HAP-1 (cell line): Measurements from ENCODE around the gene RALGPS1.
"Not testable (repeated sequence)": the region's sequence is repeated elsewhere in the genome, so short reads cannot be mapped to it uniquely, and the experiment has no call there.

Source experiments
- DNase-seq, 2 experiments: peaks; one replicate each; pipeline ENCODE4 v3.0.0-alpha.2; 2016 to 2020; ENCODE audit warnings: low spot score in 2 of 2
- H3K27me3 ChIP-seq: fragments of 250-450 bp; sonication (Bioruptor Pico); 2 replicates; pipeline ENCODE4 v1.5.1; 2020; ENCODE audit warnings: low read depth, mild to moderate bottlenecking, moderate library complexity
- H3K36me3 ChIP-seq: fragments of 250-450 bp; sonication (Bioruptor Pico); replicated peaks from 2 replicates; pipeline ENCODE4 v1.5.1; 2020; ENCODE audit warnings: mild to moderate bottlenecking
- H3K4me1 ChIP-seq: fragments of 250-450 bp; sonication (Bioruptor Pico); 2 replicates; pipeline ENCODE4 v1.5.1; 2020; ENCODE audit warnings: mild to moderate bottlenecking
- H3K4me3 ChIP-seq: fragments of 250-450 bp; sonication (Bioruptor Pico); 2 replicates; pipeline ENCODE4 v1.5.1; 2020; ENCODE audit warnings: mild to moderate bottlenecking, moderate library complexity
- H3K9me3 ChIP-seq: fragments of 250-450 bp; sonication (Bioruptor Pico); 2 replicates; pipeline ENCODE4 v1.5.1; 2020; ENCODE audit warnings: mild to moderate bottlenecking, moderate library complexity
- in situ Hi-C: fragments of 300-500 bp; cut with MboI; formaldehyde crosslinking; loops from 3 replicates; pipeline ENCODE4 v1.14.3; 2020; ENCODE audit warnings: low sequenced_read_pairs, inconsistent platforms, mixed read lengths

The RALGPS1 gene

DNA sequence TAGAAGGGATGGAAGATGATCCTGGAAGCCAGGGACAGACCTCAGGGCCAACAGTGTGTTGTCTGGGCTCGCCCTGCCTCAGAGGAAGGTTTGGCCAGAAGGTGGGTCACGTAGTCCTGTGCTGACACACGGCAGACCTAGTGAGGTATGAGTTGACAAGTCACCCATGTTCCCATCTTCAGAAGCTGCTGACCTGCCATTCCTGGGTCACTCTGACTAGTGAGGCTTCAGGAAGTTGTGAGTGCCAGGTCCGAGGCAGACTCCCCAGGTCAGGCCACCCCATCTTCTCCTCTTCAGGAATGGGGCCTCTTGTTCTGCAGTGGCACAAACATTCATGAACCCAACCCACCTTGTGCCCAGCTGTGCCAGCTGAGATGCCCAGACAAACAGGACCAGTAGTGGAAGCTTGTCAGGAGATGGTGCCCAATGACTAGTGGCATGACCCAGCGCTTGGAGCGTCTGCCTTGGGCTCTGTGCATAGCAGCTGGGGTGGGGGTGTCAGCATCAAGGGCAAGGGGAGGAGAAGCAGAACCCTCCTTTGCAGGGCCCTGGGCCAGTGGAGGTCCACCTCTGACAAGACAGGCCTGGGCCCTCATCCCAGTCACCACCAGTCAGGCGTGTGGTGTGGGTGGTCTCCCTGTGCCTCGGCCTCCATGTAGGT is 224.6 kb downstream of the RALGPS1 start:
- Histone ChIP-seq H3K9me3 (no peaks in the 10 kb centered on the region), H3K36me3 (no peaks in the 10 kb centered on the region), H3K4me1 (no peaks in the 10 kb centered on the region), H3K27me3 (no peaks in the 10 kb centered on the region; the same call in 1 of the 2 replicates), H3K4me3 (no peak overlapping the region)
- peak in 1 of 2 experiments; percentile 4 for DNase-seq
- in situ Hi-C loops: no loop called here

DNA sequence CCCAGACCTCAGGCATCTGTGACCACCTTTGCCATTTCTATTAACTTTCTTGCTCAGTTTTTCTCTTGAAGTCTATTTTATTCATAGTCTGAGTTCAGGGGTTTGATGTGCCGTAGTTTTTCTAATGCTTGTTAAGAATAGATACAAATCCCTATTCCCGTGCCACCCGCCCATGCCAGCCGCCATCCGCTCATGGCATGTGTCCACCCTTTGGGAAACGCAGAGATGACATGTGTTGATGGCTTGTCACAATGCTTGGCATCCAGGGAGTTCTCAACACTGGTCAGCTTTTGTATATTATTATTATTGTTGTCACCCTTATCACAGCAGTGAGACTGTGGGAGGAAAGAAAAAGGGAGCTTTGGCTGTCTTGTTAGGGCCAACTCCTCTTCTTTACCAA is 225.2 kb downstream of the RALGPS1 start:
- no peak overlapping the region for H3K4me3 ChIP-seq
- no peaks in the 10 kb centered on the region for H3K9me3 ChIP-seq
- in situ Hi-C loops: no loop called here
- DNase-seq: peak in 1 of 2 experiments; percentile 2
- no peaks in the 10 kb centered on the region for H3K36me3 ChIP-seq
- no peaks in the 10 kb centered on the region for H3K4me1 ChIP-seq
- H3K27me3 ChIP-seq: no peaks in the 10 kb centered on the region; the same call in 1 of the 2 replicates

DNA sequence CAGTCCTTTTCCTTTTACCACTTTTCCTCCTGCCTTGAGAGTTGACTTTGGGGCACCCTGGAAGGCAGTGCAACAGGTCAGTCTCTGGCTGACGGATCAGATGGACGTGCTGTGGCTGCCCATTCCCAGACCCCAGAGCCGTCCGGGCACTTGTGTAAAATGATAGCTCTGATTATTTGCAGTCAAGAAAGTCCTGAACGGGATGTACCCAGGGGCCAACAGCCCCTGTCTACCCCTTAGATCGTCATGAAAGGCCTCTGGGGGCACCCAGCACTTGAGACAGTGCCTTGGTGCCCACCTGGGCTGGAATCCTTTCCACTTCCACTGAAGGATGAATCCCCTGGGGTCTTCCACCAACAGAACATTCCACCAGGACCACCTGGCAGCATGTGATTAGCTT is 225.6 kb downstream of the RALGPS1 start:
- in situ Hi-C loops: no loop called here
- Histone ChIP-seq H3K27me3 (no peaks in the 10 kb centered on the region; the same call in 1 of the 2 replicates), H3K9me3 (no peaks in the 10 kb centered on the region), H3K4me3 (no peak overlapping the region), H3K36me3 (no peaks in the 10 kb centered on the region), H3K4me1 (no peaks in the 10 kb centered on the region)
- no peak for DNase-seq

DNA sequence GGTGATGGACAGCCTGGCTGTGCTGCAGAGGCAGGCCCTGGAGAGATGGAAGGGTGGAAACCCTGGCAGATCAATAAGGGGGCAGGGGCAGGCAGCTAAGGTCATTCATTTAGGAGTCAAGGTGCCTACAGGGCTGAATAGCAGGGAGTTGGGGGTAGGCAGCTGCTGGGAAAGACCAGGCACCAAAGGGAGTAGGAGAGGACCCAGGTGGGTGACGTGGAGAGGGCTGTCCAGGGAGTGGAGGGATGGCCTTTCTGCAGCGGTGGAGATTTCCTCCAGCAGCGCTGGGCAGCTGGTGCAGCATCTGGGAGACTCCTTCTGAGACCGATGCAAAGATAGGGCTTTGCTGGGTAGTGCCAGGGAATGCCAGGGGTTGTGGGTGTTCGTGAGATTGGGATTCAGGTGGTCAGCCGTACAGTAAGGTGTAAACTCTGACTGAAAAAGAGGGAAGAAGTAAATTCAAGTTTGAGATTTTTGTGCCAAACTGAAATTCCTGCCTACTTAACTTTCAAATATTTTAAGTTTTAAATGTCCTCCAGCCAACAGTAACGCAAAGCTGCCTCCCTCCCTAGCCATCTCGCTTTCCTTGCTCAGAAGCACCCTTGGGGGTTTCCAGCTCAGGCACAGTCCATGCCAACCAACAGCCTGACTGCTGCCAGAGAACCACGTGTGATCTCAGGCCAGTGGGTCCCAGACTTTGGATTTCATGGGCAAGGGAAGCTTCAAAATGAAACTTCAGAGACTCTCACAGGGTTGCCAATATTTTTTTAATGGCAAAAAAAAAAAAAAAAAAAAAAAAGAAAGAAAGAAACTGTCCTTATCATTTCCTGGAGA is 226.5 kb downstream of the RALGPS1 start:
- no peaks in the 10 kb centered on the region; the same call in 1 of the 2 replicates for H3K27me3 ChIP-seq
- H3K9me3 ChIP-seq: no peaks in the 10 kb centered on the region
- no peaks in the 10 kb centered on the region for H3K4me1 ChIP-seq
- H3K36me3 ChIP-seq: no peaks in the 10 kb centered on the region
- DNase-seq: peak in 1 of 2 experiments; percentile 2
- H3K4me3 ChIP-seq: no peak overlapping the region
- in situ Hi-C loops: no loop called here

DNA sequence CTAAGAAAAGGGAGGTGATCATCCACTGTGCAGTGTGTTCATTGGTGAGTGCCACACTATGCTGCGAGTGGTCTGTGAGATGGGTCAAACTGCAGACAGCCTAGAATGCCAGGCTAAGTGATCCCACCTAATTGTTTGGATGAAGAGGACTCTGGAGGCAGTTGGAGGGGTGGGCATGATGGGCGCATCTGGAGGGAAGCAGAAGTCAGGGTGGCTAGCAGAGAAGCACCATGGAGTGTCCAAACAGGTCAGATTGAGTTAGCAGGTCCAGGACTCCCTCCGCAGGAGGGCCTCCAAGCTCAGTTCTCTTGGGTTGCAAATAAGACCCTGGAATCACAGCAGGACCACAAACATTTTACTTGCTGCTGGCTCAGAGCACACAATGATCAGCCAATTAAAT is 227.7 kb downstream of the RALGPS1 start:
- H3K4me3 ChIP-seq: no peak overlapping the region
- peak in 1 of 2 experiments; percentile 1 for DNase-seq
- no peaks in the 10 kb centered on the region; the same call in 1 of the 2 replicates for H3K27me3 ChIP-seq
- no peaks in the 10 kb centered on the region for H3K36me3 ChIP-seq
- in situ Hi-C loops: no loop called here
- no peaks in the 10 kb centered on the region for H3K9me3 ChIP-seq
- no peaks in the 10 kb centered on the region for H3K4me1 ChIP-seq

DNA sequence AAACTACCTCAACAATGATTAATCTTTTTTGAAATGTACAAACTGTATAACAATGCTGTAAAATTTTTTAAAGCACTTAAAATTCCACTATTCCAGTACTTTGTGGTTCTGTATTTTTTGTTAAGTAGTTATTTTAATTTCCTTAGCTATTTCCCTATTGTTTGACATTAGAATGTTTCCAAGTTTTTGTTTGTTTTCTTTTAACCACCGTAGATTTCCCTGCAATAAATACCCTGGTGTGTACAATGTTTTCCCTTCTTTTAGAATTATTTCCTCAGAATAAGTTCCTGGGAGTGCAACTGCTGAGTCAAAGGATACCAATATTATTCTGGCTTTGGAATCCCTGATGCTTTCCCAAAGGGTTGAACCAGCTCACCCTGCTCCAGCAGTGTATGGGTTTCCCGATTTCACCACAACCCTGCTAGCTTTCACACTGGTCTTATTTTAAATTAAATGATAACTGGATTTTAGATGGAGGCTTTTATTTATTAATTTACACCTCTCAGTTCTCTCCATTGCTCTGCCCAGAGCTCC is 228.4 kb downstream of the RALGPS1 start:
- no peaks in the 10 kb centered on the region for H3K9me3 ChIP-seq
- H3K4me3 ChIP-seq: no peak overlapping the region
- H3K4me1 ChIP-seq: no peaks in the 10 kb centered on the region
- in situ Hi-C loops: no loop called here
- no peaks in the 10 kb centered on the region; the same call in 1 of the 2 replicates for H3K27me3 ChIP-seq
- no peak for DNase-seq
- H3K36me3 ChIP-seq: no peaks in the 10 kb centered on the region

DNA sequence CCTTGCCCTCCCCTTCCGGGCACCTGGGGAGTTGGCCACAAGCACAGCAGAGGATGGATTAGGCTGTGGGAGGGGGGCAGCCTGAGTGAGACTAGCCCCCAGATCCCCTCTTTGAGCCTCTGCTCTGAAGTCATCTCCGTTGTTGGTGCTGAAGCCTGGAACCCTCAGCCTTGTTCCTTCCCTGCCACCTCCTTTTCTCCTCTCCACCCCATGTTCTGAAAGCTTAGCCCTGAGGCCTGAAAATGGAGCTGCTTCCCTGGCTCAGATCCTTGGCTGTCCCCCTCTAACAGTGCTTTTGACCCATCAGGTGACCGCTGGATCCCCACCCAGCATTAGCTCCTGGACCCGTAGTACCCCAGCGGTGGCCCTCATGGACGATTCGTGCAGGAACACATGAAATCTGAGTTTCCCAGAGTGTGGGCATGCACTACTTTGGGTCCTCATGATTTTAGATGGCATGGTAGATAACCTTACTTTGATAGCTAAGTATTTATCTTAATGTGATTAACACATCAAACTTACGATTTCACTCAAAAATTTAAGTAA is 229.4 kb downstream of the RALGPS1 start:
- no peaks in the 10 kb centered on the region; the same call in 1 of the 2 replicates for H3K27me3 ChIP-seq
- no peak overlapping the region for H3K4me3 ChIP-seq
- no peaks in the 10 kb centered on the region for H3K4me1 ChIP-seq
- no peaks in the 10 kb centered on the region for H3K36me3 ChIP-seq
- in situ Hi-C loops: no loop called here
- DNase-seq: peak in 1 of 2 experiments; percentile 4
- no peaks in the 10 kb centered on the region for H3K9me3 ChIP-seq

DNA sequence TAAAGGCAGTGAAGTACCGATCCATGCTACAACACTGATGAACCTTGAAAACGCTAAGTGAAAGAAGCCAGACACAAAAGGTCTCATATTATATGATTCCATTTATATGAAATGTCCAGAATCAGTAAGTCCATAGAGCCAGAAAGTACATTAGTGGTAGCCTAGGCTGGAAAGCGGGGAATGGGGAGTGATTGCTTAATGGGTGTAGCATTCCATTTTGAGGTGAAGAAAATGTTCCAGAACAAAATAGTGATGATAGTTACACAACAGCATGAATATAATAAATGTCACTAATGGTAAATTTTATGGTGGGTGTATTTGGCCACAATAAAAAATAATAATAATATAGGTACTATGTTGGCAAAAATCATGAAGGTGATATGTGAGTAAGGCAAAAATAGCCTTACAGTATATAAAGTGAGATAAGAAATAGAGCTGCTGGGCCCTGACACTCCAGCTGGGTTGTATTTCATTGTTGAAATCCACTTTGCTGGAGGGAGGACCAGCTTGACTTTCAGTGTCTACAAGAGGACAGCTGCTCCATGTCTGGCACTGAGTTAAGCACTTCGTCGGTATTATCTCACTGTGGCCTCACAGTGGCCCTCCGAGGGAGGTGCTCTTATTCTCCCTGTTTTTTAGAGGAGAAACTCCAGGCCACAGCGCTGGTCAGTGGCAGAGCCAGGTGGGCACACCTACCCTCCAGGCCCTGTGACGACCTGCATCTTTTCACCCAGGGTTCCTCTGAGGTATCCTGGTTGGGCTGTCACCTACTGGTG is 230.3 kb downstream of the RALGPS1 start:
- H3K4me3 ChIP-seq: no peak overlapping the region
- H3K27me3 ChIP-seq: no peaks in the 10 kb centered on the region; the same call in 1 of the 2 replicates
- H3K9me3 ChIP-seq: no peaks in the 10 kb centered on the region
- H3K4me1 ChIP-seq: no peaks in the 10 kb centered on the region
- in situ Hi-C loops: no loop called here
- DNase-seq: no peak
- no peaks in the 10 kb centered on the region for H3K36me3 ChIP-seq

DNA sequence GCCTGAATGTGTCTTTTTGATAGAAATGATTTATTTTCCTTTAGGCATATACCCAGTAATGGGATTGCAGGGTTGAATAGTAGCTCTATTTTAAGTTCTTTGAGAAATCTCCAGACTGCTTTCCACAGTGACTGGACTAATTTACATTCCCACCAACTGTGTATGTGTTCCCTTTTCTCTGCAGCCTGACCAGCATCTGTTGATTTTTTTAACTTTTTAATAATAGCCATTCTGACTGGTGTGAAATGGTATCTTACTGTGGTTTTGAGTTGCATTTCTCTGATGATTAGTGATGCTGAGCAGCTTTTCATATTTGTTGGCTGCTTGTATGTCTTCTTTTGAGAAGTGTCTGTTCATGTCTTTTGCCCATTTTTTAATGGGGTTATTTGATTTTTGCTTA is 232.3 kb downstream of the RALGPS1 start:
- in situ Hi-C loops, H3K4me1 ChIP-seq, H3K27me3 ChIP-seq, DNase-seq, H3K36me3 ChIP-seq, H3K4me3 ChIP-seq, H3K9me3 ChIP-seq: not testable (repeated sequence)

DNA sequence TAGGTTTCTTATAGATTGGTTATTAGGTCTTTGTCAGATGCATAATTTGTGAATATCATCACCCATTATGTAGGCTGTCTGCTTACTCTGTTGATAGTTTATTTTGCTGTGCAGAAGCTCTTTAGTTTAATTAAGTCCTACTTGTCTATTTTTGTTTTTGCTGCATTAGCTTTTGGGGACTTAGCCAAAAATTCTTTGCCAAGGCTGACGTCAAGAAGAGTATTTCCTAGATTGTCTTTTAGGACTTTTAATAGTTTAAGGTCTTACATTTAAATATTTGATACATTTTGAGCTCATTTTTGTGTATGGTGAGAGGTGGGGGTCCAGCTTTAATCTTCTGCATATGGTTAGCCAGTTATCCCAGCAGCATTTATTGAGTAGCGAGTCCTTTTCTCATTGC is 232.7 kb downstream of the RALGPS1 start:
- no peak for DNase-seq
- no peaks in the 10 kb centered on the region; the same call in 1 of the 2 replicates for H3K27me3 ChIP-seq
- in situ Hi-C loops: no loop called here
- no peak overlapping the region for H3K4me3 ChIP-seq
- H3K36me3 ChIP-seq: no peaks in the 10 kb centered on the region
- H3K9me3 ChIP-seq: no peaks in the 10 kb centered on the region
- H3K4me1 ChIP-seq: no peaks in the 10 kb centered on the region

DNA sequence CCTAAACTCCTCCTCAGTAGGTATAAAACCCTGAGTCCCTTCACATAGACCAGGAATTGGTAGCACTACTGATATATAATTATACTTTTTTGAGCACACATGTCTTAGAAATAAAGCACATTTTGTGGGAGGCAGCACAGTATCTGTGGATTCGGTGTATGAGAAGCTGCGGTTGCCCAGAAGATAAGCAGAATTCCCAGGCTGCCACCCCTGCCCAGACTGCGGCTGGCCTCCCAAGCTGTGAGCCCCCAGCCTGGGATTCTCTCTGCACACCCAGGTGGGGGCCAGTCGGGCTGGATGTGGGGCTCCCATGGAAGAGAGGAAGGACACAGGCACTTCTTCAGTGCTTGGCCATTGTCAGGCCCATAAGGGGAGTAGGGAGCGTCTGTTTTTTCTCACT is 233.4 kb downstream of the RALGPS1 start:
- in situ Hi-C loops: no loop called here

DNA sequence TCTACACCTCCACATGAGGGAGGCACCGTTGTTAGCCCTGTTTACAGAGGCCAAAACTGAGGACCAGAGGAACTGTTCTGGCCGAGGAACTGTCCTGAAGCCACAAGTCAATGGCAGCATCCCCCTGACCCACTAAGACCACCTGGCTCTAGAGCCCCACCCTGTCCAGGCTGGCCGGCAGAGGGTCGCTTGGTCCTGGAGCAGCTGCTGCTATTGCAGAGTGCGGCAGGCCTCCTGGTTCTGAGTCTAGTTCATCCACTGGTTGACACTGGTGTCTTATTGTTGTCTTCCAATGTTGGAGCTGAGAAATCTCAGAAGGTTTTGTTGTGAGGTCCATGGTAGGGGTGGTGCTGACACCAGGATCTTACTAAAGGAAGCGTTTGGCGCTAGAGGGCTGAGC is 234.4 kb downstream of the RALGPS1 start:
- Histone ChIP-seq H3K36me3 (no peaks in the 10 kb centered on the region), H3K27me3 (no peaks in the 10 kb centered on the region; the same call in 1 of the 2 replicates), H3K4me3 (no peak overlapping the region), H3K4me1 (no peaks in the 10 kb centered on the region), H3K9me3 (no peaks in the 10 kb centered on the region)
- in situ Hi-C loops: no loop called here
- no peak for DNase-seq

More for the DNA sequence above, 233.4 kb downstream of the RALGPS1 start:
- Histone ChIP-seq H3K27me3 (no peaks in the 10 kb centered on the region; the same call in 1 of the 2 replicates), H3K4me1 (no peaks in the 10 kb centered on the region), H3K9me3 (no peaks in the 10 kb centered on the region), H3K36me3 (no peaks in the 10 kb centered on the region), H3K4me3 (no peak overlapping the region)
- no peak for DNase-seq
